Endothelial cell (in vitro differentiated cells): Measurements from ENCODE around the gene RTP3. TPM values are rescaled to one million over a fixed set of nuclear protein-coding genes. Genes with fewer than 3 reads are reported as not detected.

Experiments used
- DNase-seq: peaks from one replicate; pipeline ENCODE4 v3.0.0; 2021; ENCODE audit warnings: low spot score
- H3K27ac Mint-ChIP-seq: one replicate; pipeline ENCODE4 v1.8.0; 2021; ENCODE audit warnings: mixed read lengths, inconsistent platforms; ENCODE audit not compliant: unreplicated experiment
- H3K27me3 Mint-ChIP-seq: one replicate; pipeline ENCODE4 v1.8.0; 2021; ENCODE audit warnings: mild to moderate bottlenecking, moderate library complexity, mixed read lengths, inconsistent platforms; ENCODE audit not compliant: unreplicated experiment
- H3K36me3 Mint-ChIP-seq: one replicate; pipeline ENCODE4 v1.8.0; 2021; ENCODE audit warnings: mild to moderate bottlenecking, low read depth, mixed read lengths, inconsistent platforms; ENCODE audit not compliant: unreplicated experiment
- H3K4me1 Mint-ChIP-seq: one replicate; pipeline ENCODE4 v1.8.0; 2021; ENCODE audit warnings: mild to moderate bottlenecking, mixed read lengths, inconsistent platforms; ENCODE audit not compliant: unreplicated experiment
- H3K4me3 Mint-ChIP-seq: one replicate; pipeline ENCODE4 v1.8.0; 2021; ENCODE audit warnings: mild to moderate bottlenecking, mixed read lengths, inconsistent platforms; ENCODE audit not compliant: unreplicated experiment
- H3K9me3 Mint-ChIP-seq: one replicate; pipeline ENCODE4 v1.8.0; 2021; ENCODE audit warnings: mixed read lengths, inconsistent platforms; ENCODE audit not compliant: unreplicated experiment
- total RNA-seq: library from RNA; stranded (reverse); fragmentation: NEBNext Ultra II Directional; extraction: Animal tissue kit (Norgen Biotek cat#: 25700); gene quantifications from one replicate; pipeline ENCODE4 v1.2.1, GENCODE V29; 2021; ENCODE audit not compliant: unreplicated experiment
- TF ChIP-seq, protein P1 (sequence below): fragments of 200-600 bp; sonication (generic); IDR thresholded peaks from one replicate; pipeline ENCODE4 v1.5.0; 2021; ENCODE audit warnings: antibody characterized with exemption; ENCODE audit not compliant: unreplicated experiment

RTP3 gene
- total RNA-seq, 1 donor from 2014 or later: not detected

DNA sequence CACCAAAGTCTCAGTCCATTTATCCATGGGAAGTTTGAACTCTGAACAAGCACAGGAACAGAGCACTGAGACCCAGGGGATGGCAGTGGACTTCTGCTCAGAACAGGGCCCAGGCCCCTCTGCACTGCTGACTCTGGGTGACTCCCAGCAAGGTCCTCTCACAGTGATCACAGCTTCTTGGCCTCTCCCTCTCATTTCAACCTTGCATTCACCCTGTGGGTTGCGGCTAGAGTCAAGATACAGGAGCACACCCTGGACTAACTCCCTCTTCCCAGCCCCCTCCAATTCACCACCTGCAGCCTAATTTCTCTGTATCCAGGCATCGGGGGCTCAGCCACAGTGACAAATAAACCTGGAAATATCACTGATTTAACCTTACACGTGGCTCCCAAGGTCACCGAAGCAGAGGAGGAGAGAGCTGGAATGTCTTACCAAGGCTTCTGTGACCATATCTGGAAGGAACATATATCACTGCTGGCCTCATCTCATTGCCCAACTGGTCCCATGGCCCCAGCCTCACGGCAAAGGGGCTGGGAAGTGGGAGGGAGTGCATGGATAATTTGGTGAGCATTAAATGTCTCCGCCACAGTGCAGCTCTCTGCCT lies 1.2 kb downstream of the RTP3 start:
- Mint-ChIP-seq H3K36me3 (no peaks in the 10 kb centered on the region), H3K27ac (no peak overlapping the region), H3K27me3 (peaks cover 2% of the 10 kb centered on the region), H3K4me1 (peaks cover 27% of the 10 kb centered on the region), H3K9me3 (no peaks in the 10 kb centered on the region), H3K4me3 (no peak overlapping the region)
- TF ChIP-seq, protein P1, sequence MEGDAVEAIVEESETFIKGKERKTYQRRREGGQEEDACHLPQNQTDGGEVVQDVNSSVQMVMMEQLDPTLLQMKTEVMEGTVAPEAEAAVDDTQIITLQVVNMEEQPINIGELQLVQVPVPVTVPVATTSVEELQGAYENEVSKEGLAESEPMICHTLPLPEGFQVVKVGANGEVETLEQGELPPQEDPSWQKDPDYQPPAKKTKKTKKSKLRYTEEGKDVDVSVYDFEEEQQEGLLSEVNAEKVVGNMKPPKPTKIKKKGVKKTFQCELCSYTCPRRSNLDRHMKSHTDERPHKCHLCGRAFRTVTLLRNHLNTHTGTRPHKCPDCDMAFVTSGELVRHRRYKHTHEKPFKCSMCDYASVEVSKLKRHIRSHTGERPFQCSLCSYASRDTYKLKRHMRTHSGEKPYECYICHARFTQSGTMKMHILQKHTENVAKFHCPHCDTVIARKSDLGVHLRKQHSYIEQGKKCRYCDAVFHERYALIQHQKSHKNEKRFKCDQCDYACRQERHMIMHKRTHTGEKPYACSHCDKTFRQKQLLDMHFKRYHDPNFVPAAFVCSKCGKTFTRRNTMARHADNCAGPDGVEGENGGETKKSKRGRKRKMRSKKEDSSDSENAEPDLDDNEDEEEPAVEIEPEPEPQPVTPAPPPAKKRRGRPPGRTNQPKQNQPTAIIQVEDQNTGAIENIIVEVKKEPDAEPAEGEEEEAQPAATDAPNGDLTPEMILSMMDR: no peak
- DNase-seq: no peak

DNA sequence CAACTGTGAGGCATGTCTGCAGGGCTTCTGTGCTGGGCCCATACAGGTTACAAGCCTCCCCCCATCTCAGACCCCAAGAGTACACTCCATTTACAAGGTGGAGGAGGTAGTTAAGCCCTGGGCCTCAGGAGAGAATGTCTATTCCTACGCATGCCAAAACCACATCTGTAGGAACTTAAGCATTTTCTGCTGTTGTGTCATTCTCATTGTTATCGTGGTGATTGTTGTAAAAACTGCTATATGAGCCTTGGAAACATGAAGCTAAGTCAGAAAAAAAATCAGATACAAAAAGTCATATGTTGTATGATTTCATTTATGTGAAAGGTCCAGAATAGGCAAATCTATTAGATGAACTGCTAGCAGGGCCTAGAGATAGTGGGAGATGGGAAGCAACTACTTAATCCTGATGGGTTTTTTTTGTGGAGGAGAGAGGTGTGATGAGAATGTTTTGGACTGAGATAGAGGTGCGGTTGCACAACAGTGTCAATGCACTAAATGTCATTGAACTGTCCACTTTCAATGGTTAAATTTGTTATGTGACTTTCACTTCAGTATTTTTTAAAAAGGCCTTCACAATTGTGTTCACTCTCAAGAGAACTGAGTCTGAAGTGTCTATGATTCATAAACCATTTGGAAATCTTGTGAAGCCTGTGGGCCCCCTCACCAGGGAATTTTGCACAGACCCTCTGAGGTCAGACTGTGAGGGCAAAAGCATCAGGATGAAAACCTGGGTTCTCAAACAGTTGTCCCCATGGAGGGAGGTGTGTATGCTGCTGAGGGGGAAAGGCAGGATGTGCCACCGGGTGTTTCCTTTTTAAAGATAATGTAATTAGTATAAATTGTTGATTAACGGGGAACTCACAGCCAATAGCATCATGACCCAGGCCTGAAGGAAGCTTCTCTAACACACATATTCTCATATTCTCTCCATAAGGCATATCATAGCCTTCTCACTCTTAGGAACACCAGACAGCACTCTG lies 3.2 kb downstream of the RTP3 start:
- TF ChIP-seq, protein P1: no peak
- H3K36me3 Mint-ChIP-seq: no peaks in the 10 kb centered on the region
- peaks cover 23% of the 10 kb centered on the region for H3K4me1 Mint-ChIP-seq
- H3K27me3 Mint-ChIP-seq: peaks cover 2% of the 10 kb centered on the region
- no peaks in the 10 kb centered on the region for H3K9me3 Mint-ChIP-seq
- H3K4me3 Mint-ChIP-seq: no peak overlapping the region
- no peak overlapping the region for H3K27ac Mint-ChIP-seq
- DNase-seq: no peak

DNA sequence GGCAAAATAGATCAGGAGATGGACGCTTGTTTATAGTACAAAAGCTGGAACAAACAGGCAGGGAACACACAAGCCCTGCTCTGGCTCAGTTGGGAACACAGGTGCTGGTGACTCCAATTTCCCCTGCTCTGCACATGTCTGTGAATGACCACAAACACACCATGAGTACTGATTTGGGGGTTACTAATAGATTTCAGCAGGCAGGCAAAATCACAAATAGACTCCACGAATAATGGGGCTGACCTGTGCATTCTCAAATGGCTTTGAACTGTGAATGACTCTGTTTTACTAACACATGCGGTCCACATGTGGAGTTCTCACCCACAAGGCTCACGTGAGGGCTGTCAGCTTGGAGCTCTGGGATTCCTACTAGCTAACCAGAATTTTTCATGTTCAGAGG lies 3.9 kb downstream of the RTP3 start:
- Mint-ChIP-seq H3K4me1 (peaks cover 17% of the 10 kb centered on the region), H3K27ac (no peak overlapping the region), H3K9me3 (no peaks in the 10 kb centered on the region), H3K27me3 (peaks cover 2% of the 10 kb centered on the region), H3K4me3 (no peak overlapping the region), H3K36me3 (no peaks in the 10 kb centered on the region)
- DNase-seq: no peak
- TF ChIP-seq, protein P1: no peak

DNA sequence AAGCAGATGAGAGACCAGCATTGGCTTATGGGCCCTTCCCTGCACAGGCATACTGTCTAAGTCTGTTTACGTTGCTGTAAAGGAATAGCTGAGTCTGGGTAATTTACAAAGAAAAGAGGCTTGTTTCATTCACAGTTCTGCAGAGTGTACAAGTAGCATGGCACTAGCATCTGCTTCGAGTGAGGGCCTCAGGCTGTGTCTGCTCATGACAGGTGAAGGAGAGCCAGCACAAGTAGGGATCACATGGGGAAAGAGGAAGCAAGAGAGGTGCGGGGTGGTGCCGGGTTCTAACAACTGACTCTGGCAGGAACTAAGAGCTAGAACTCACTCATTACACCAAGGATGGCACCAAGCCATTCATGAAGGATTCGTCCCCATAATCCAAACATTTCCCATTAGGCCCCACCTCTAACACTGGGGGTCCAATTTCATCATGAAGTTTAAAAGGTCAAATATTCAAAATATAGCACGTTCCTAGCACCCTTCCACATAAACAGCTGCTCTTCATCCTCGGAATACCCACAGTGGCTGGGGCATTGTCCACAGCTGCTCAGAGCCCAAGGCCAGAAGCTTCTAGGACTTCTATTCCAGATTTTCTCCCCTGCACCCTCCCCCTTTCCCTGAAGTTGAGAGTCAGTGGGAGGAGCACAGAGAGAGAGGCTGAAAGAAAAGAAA lies 5.6 kb downstream of the RTP3 start:
- no peak for DNase-seq
- no peaks in the 10 kb centered on the region for H3K36me3 Mint-ChIP-seq
- H3K27ac Mint-ChIP-seq: no peak overlapping the region
- peaks cover 2% of the 10 kb centered on the region for H3K27me3 Mint-ChIP-seq
- peaks cover 3% of the 10 kb centered on the region for H3K4me1 Mint-ChIP-seq
- TF ChIP-seq, protein P1: no peak
- no peak overlapping the region for H3K4me3 Mint-ChIP-seq
- H3K9me3 Mint-ChIP-seq: no peaks in the 10 kb centered on the region
